Peyer's patch (tissue), 4 donors: ENCODE measurements around the gene OR6K6. TPM values are rescaled to one million over a fixed set of nuclear protein-coding genes. Genes with fewer than 3 reads are reported as not detected.

Experiments
- DNase-seq, 3 donors: peaks; one replicate each; pipeline ENCODE4 v3.0.0-alpha.2; 2017 to 2019
- H3K27ac ChIP-seq, 4 donors: fragments of 200-600 bp; sonication (generic); one replicate each; pipeline ENCODE4 v1.5.1; 2016 to 2019
- H3K27me3 ChIP-seq, 2 donors: fragments of 200-600 bp; sonication (generic); one replicate each; pipeline ENCODE4 v1.5.1; 2019
- H3K36me3 ChIP-seq, 3 donors: fragments of 200-600 bp; sonication (generic); one replicate each; pipeline ENCODE4 v1.5.1; 2016 to 2019
- H3K4me1 ChIP-seq, 4 donors: fragments of 200-600 bp; sonication (generic); one replicate each; pipeline ENCODE4 v1.5.1; 2016 to 2019
- H3K4me3 ChIP-seq, 4 donors: fragments of 200-600 bp; sonication (generic); 1 replicate in 3 of 4; 2 replicates in 1 of 4; pipeline ENCODE4 v1.5.1; 2016 to 2019; ENCODE audit warnings: mild to moderate bottlenecking in 1 of 4
- H3K9me3 ChIP-seq, 4 donors: fragments of 200-600 bp; sonication (generic); one replicate each; pipeline ENCODE4 v1.5.1; 2016 to 2019; ENCODE audit warnings: mild to moderate bottlenecking in 1 of 4
- CTCF ChIP-seq, 6 experiments: fragments of 450-650 bp in 4 of 6; fragments of 200-600 bp in 2 of 6; sonication (generic) in 1 of 6; IDR thresholded peaks; one replicate each; pipeline ENCODE4 v1.5.1; 2017 to 2019; ENCODE audit warnings: antibody characterized with exemption in 6 of 6, mild to moderate bottlenecking in 3 of 6, moderate library complexity in 1 of 6
- POLR2A ChIP-seq, 2 donors: fragments of 450-650 bp; IDR thresholded peaks; one replicate each; pipeline ENCODE4 v1.5.1; 2017; ENCODE audit warnings: antibody characterized with exemption in 2 of 2, mild to moderate bottlenecking in 2 of 2, moderate library complexity in 2 of 2
- total RNA-seq, 4 donors: library from RNA; depleted of rRNA; stranded (reverse); fragments of >200 nt; gene quantifications; one replicate each; pipeline ENCODE4 v1.1.0, GENCODE V29; 2016

The OR6K6 gene
- not detected for total RNA-seq

- no peak for DNase-seq
- Histone ChIP-seq H3K4me1 (no peaks in the 10 kb centered on the region), H3K36me3 (no peaks in the 10 kb centered on the region), H3K9me3 (no peaks in the 10 kb centered on the region), H3K27me3 (no peaks in the 10 kb centered on the region), H3K4me3 (no peak within 1 kb of the TSS), H3K27ac (no peak within 1 kb of the TSS)
- no peak for TF ChIP-seq POLR2A (IDR thresholded peaks at IDR 0.05)
Observed at GRCh38 chr1:158754420-158754819, at the start of gene OR6K6. Gene OR6K6, plus strand, starts transcription at chr1:158754720. Its CDS starts 168 bp downstream, at chr1:158754888.

GRCh38 chr1:158706096-158706495 is 48.4 kb upstream of the OR6K6 start:
- TF ChIP-seq CTCF (IDR thresholded peaks at IDR 0.05), result no peak
- TF ChIP-seq POLR2A (IDR thresholded peaks at IDR 0.05), result no peak
- Histone ChIP-seq H3K27ac (no peak overlapping the region), H3K27me3 (no peaks in the 10 kb centered on the region), H3K4me1 (no peaks in the 10 kb centered on the region), H3K9me3 (no peaks in the 10 kb centered on the region), H3K36me3 (no peaks in the 10 kb centered on the region), H3K4me3 (no peak overlapping the region)
- DNase-seq, result no peak

- Histone ChIP-seq H3K9me3 (no peaks in the 10 kb centered on the region), H3K36me3 (no peaks in the 10 kb centered on the region), H3K4me3 (no peak overlapping the region), H3K27me3 (no peaks in the 10 kb centered on the region), H3K4me1 (no peaks in the 10 kb centered on the region), H3K27ac (no peak overlapping the region)
- DNase-seq, result no peak
- TF ChIP-seq POLR2A (IDR thresholded peaks at IDR 0.05), result no peak
- TF ChIP-seq CTCF (IDR thresholded peaks at IDR 0.05), result no peak
Observed at GRCh38 chr1:158711098-158711497, 43.4 kb upstream of the OR6K6 start.

GRCh38 chr1:158714754-158715153 is 39.8 kb upstream of the OR6K6 start:
- no peaks in the 10 kb centered on the region for H3K9me3 ChIP-seq
- no peak overlapping the region for H3K27ac ChIP-seq
- no peak for DNase-seq
- no peak for TF ChIP-seq POLR2A (IDR thresholded peaks at IDR 0.05)
- TF ChIP-seq CTCF (IDR thresholded peaks at IDR 0.05), result no peak
- no peaks in the 10 kb centered on the region for H3K4me1 ChIP-seq
- H3K27me3 ChIP-seq, result no peaks in the 10 kb centered on the region
- H3K4me3 ChIP-seq, result no peak overlapping the region
- no peaks in the 10 kb centered on the region for H3K36me3 ChIP-seq

GRCh38 chr1:158716335-158716734 is 38.2 kb upstream of the OR6K6 start:
- no peaks in the 10 kb centered on the region for H3K27me3 ChIP-seq
- no peak for TF ChIP-seq POLR2A (IDR thresholded peaks at IDR 0.05)
- no peak for TF ChIP-seq CTCF (IDR thresholded peaks at IDR 0.05)
- no peaks in the 10 kb centered on the region for H3K36me3 ChIP-seq
- no peak overlapping the region for H3K4me3 ChIP-seq
- no peak for DNase-seq
- no peak overlapping the region for H3K27ac ChIP-seq
- no peaks in the 10 kb centered on the region for H3K9me3 ChIP-seq
- H3K4me1 ChIP-seq, result no peaks in the 10 kb centered on the region

GRCh38 chr1:158717344-158717743 is 37.2 kb upstream of the OR6K6 start:
- no peak overlapping the region for H3K27ac ChIP-seq
- H3K4me3 ChIP-seq, result no peak overlapping the region
- TF ChIP-seq CTCF (IDR thresholded peaks at IDR 0.05), result no peak
- no peak for TF ChIP-seq POLR2A (IDR thresholded peaks at IDR 0.05)
- no peaks in the 10 kb centered on the region for H3K4me1 ChIP-seq
- H3K36me3 ChIP-seq, result no peaks in the 10 kb centered on the region
- no peak for DNase-seq
- H3K9me3 ChIP-seq, result no peaks in the 10 kb centered on the region
- no peaks in the 10 kb centered on the region for H3K27me3 ChIP-seq
